HUES48 (cell line): ENCODE measurements around the gene KCNC4.

ENCODE experiments used
- H3K27ac ChIP-seq: one replicate; pipeline ENCODE4 v1.7.0; 2013; ENCODE audit warnings: low read depth, low read length, inconsistent platforms
- H3K27me3 ChIP-seq: 2 replicates; pipeline ENCODE4 v1.6.1; 2013; ENCODE audit warnings: mild to moderate bottlenecking, low read length; ENCODE audit not compliant: control insufficient read depth, insufficient read depth
- H3K36me3 ChIP-seq: 2 replicates; pipeline ENCODE4 v1.6.1; 2013; ENCODE audit warnings: low read length; ENCODE audit not compliant: control insufficient read depth, insufficient read depth
- H3K4me1 ChIP-seq: 2 replicates; pipeline ENCODE4 v1.6.1; 2013; ENCODE audit warnings: mild to moderate bottlenecking, low read length; ENCODE audit not compliant: control insufficient read depth, insufficient read depth
- H3K4me3 ChIP-seq: 2 replicates; pipeline ENCODE4 v1.5.1; 2013; ENCODE audit warnings: mild to moderate bottlenecking, low read depth, low read length
- H3K9ac ChIP-seq: 2 replicates; pipeline ENCODE4 v1.6.1; 2013; ENCODE audit warnings: mild to moderate bottlenecking, low read depth, low read length, moderate library complexity
- H3K9me3 ChIP-seq: 2 replicates; pipeline ENCODE4 v1.6.1; 2013; ENCODE audit warnings: low read length; ENCODE audit not compliant: control insufficient read depth, insufficient read depth

KCNC4 gene

GRCh38 chr1:110214454-110215404, 4.6 kb downstream of the KCNC4 start:
- Histone ChIP-seq H3K4me1 (peaks cover 17% of the 10 kb centered on the region), H3K27me3 (peaks cover 19% of the 10 kb centered on the region), H3K4me3 (no peak overlapping the region), H3K9ac (no peak overlapping the region), H3K36me3 (no peaks in the 10 kb centered on the region), H3K27ac (no peak overlapping the region), H3K9me3 (no peaks in the 10 kb centered on the region)

GRCh38 chr1:110215621-110216515, 5.8 kb downstream of the KCNC4 start:
- Histone ChIP-seq H3K36me3 (no peaks in the 10 kb centered on the region), H3K27ac (no peak overlapping the region), H3K4me3 (no peak overlapping the region), H3K27me3 (peaks cover 17% of the 10 kb centered on the region), H3K9ac (no peak overlapping the region), H3K9me3 (no peaks in the 10 kb centered on the region), H3K4me1 (peaks cover 17% of the 10 kb centered on the region)

GRCh38 chr1:110216844-110217444, 6.8 kb downstream of the KCNC4 start:
- H3K36me3 ChIP-seq: no peaks in the 10 kb centered on the region
- peaks cover 15% of the 10 kb centered on the region for H3K4me1 ChIP-seq
- H3K27ac ChIP-seq: no peak overlapping the region
- H3K9ac ChIP-seq: no peak overlapping the region
- H3K4me3 ChIP-seq: no peak overlapping the region
- H3K27me3 ChIP-seq: peaks cover 7% of the 10 kb centered on the region
- H3K9me3 ChIP-seq: no peaks in the 10 kb centered on the region

GRCh38 chr1:110218137-110218536, 8.0 kb downstream of the KCNC4 start:
- Histone ChIP-seq H3K27me3 (no peaks in the 10 kb centered on the region), H3K36me3 (no peaks in the 10 kb centered on the region), H3K4me1 (peaks cover 5% of the 10 kb centered on the region), H3K9ac (no peak overlapping the region), H3K9me3 (no peaks in the 10 kb centered on the region), H3K27ac (no peak overlapping the region), H3K4me3 (no peak overlapping the region)

- H3K36me3 ChIP-seq: 0 out of 2 replicates have a peak, but pooled peaks cover 5% of the 10 kb centered on the region
- H3K4me3 ChIP-seq: no peak overlapping the region
- no peak overlapping the region for H3K9ac ChIP-seq
- no peaks in the 10 kb centered on the region for H3K27me3 ChIP-seq
- H3K27ac ChIP-seq: no peak overlapping the region
- H3K4me1 ChIP-seq: no peaks in the 10 kb centered on the region
- no peaks in the 10 kb centered on the region for H3K9me3 ChIP-seq
Measured at GRCh38 chr1:110218739-110219138, 8.6 kb downstream of the KCNC4 start.

- H3K4me1 ChIP-seq: no peaks in the 10 kb centered on the region
- H3K36me3 ChIP-seq: 0 out of 2 replicates have a peak, but pooled peaks cover 7% of the 10 kb centered on the region
- no peak overlapping the region for H3K9ac ChIP-seq
- no peak overlapping the region for H3K27ac ChIP-seq
- H3K27me3 ChIP-seq: no peaks in the 10 kb centered on the region
- H3K9me3 ChIP-seq: no peaks in the 10 kb centered on the region
- no peak overlapping the region for H3K4me3 ChIP-seq
Measured at GRCh38 chr1:110220324-110220723, 10.2 kb downstream of the KCNC4 start.

- H3K9me3 ChIP-seq: no peaks in the 10 kb centered on the region
- H3K27ac ChIP-seq: no peak overlapping the region
- no peaks in the 10 kb centered on the region for H3K4me1 ChIP-seq
- H3K9ac ChIP-seq: no peak overlapping the region
- no peak overlapping the region for H3K4me3 ChIP-seq
- no peaks in the 10 kb centered on the region for H3K27me3 ChIP-seq
- H3K36me3 ChIP-seq: 0 out of 2 replicates have a peak, but pooled peaks cover 7% of the 10 kb centered on the region
Measured at GRCh38 chr1:110221119-110221518, 11.0 kb downstream of the KCNC4 start.

- Histone ChIP-seq H3K9me3 (no peaks in the 10 kb centered on the region), H3K36me3 (0 out of 2 replicates have a peak, but pooled peaks cover 12% of the 10 kb centered on the region), H3K4me3 (no peak overlapping the region)
Measured at GRCh38 chr1:110223127-110223526, 13.0 kb downstream of the KCNC4 start.

GRCh38 chr1:110223581-110223980, 13.5 kb downstream of the KCNC4 start:
- Histone ChIP-seq H3K36me3 (0 out of 2 replicates have a peak, but pooled peaks cover 12% of the 10 kb centered on the region), H3K4me3 (no peak overlapping the region), H3K27me3 (no peaks in the 10 kb centered on the region), H3K27ac (no peak overlapping the region), H3K9ac (no peak overlapping the region), H3K9me3 (no peaks in the 10 kb centered on the region), H3K4me1 (no peaks in the 10 kb centered on the region)

More at GRCh38 chr1:110223127-110223526, 13.0 kb downstream of the KCNC4 start:
- H3K9ac ChIP-seq: no peak overlapping the region
- no peak overlapping the region for H3K27ac ChIP-seq
- no peaks in the 10 kb centered on the region for H3K27me3 ChIP-seq
- no peaks in the 10 kb centered on the region for H3K4me1 ChIP-seq

- Histone ChIP-seq H3K4me1 (no peaks in the 10 kb centered on the region), H3K27ac (no peak overlapping the region), H3K9ac (no peak overlapping the region)
Measured at GRCh38 chr1:110224240-110224995, 14.3 kb downstream of the KCNC4 start.

More at GRCh38 chr1:110224240-110224995, 14.3 kb downstream of the KCNC4 start:
- Histone ChIP-seq H3K27me3 (no peaks in the 10 kb centered on the region), H3K4me3 (no peak overlapping the region), H3K9me3 (no peaks in the 10 kb centered on the region), H3K36me3 (0 out of 2 replicates have a peak, but pooled peaks cover 12% of the 10 kb centered on the region)
